NCI-H69 (cell line): Measurements from ENCODE around the gene MIA.
"Not testable (repeated sequence)": the region's sequence is repeated elsewhere in the genome, so short reads cannot be mapped to it uniquely, and the experiment has no call there.

ENCODE experiments used
- DNase-seq: peaks from one replicate; lab custom pipeline; 2025; lab: John Stamatoyannopoulos, UW

MIA gene

DNA sequence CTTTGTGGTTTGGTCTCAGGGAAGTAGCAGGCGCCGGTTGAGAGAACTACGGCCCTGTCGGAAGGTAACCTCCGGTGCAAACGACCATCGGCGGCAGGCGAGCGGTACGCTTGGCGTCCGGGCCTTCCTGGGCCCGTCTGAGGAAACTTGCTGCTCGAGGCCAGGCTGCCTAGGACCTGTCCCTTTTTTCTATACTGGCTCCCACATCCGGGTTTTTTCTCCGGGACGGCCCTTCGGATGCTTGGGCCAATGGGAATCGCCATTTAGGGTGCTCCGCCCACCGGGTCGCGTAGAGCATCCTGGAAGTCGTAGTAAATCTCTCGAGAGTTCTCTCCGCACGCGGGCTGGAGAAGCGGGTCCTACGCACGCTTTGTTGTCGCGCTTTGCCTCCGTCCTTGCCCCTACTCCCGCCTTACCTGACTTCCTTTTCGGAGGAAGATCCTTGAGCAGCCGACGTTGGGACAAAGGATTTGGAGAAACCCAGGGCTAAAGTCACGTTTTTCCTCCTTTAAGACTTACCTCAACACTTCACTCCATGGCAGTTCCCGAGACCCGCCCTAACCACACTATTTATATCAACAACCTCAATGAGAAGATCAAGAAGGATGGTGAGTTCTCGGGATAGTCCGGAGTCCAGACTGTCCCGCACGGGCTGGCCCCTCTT, 24.3 kb upstream of the MIA start, which contains the start of gene SNRPA:
SNRPA (plus strand) TSS at position 330 of the 664 bp plus-strand sequence; CDS start at position 536, 206 bp downstream.
- DNase-seq = peak; percentile 99

DNA sequence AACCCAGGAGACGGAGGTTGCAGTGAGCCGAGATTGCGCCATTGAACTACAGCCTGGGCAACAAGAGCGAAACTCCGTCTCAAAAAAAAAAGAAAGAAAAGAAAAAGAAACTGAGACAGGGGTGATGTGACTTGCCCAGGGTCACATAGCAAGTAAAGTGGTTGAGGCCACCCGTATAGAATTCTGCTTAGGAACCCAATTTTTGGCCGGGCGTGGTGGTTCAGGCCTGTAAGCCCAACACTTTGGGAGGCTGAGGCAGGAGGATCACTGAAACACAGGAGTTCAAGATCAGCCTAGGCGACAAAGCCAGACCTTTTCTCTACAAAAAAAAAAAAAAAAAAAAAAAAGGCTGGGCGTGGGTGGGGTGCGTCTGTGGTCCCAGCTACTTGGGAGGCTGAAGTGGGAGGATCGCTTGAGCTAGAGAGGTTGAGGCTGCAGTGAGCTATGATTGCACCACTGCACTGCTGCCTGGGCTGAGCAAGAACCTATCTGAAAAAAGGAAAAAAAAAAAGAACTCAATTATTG, 23.0 kb upstream of the MIA start:
- no peak for DNase-seq

DNA sequence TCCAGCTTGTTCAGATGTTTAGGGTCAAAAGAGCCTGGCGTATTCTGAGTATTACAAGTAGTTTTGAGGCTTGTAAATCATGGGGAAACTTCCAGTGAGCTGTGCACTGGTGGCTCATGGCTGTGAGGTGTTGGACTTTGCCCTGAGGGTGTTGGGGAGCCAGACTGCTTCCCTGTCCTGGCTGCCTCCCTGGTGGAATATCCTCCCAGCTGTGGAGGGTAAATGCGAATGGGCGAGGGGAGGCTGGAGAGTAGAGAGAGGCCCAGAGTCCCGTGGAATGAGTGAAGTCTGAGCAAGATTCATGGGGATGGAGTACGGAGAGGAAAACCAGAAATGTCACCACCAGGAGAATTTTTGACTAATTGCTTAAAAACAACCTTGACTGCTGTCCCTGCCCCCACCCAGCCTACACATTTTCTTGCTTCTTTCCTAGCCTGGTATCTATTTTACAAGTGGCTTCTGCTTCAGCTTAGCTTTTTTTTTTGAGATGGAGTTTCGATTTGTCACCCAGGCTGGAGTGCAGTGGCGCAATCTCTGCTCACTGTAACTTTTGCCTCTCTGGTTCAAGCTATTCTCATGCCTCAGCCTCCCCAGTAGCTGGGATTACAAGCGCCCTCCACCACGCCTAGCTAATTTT, 20.6 kb upstream of the MIA start:
- DNase-seq = no peak

- DNase-seq = no peak
Measured at GRCh38 chr19:40755248-40755624, 20.1 kb upstream of the MIA start.

DNA sequence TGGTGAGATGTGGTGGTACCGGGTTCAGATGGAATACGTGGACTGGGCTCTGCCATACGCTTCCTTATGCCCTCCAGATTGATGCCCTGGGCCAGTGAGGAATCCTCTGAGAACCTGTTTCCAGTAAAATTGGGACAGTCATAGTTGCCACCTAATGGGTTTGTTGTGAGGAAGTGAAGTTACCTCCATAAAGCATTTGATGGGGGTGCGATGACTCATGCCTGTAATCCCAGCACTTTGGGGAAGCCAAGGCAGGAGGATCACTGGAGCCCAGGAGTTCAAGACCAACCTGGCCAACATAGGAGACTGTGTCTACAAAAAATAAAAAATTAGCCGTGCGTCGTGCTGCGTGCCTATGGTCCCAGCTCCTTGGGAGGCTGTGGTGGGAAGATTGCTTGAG, 19.5 kb upstream of the MIA start:
- no peak for DNase-seq

- no peak for DNase-seq
Measured at GRCh38 chr19:40756502-40757110, 18.7 kb upstream of the MIA start.

GRCh38 chr19:40758491-40758890, 16.8 kb upstream of the MIA start:
- DNase-seq = no peak

DNA sequence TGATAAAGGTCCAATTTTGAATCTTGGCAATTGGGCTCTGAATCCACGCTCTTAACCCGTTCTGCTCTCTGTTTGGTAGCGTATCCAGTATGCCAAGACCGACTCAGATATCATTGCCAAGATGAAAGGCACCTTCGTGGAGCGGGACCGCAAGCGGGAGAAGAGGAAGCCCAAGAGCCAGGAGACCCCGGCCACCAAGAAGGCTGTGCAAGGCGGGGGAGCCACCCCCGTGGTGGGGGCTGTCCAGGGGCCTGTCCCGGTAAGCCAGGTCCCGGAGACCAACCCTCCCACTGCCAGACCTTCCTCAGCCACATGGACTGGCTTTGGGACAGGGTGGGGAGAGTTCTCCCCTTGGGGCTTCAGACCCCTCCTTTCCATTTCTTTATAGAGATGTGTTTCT, 16.0 kb upstream of the MIA start:
- no peak for DNase-seq

GRCh38 chr19:40762754-40763470, 12.4 kb upstream of the MIA start:
- no peak for DNase-seq

DNA sequence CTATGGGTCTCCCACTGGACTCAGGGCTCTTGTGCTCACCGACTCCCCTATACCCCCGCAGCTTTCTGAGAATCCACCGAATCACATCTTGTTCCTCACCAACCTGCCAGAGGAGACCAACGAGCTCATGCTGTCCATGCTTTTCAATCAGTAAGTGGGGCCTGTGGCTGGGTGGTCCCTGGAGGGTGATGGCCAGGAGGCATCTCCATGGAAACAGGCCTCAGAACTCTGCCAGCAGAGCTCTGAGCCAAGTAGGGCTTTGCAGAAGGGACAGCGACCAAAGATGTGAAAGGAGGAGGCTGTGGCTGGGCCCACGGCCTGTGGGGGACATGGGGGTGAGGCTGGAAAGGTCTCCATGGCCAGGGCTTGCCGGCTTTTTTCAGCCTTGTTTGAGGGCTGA, 11.8 kb upstream of the MIA start:
- no peak for DNase-seq

- no peak for DNase-seq
Measured at GRCh38 chr19:40763963-40764362, 11.4 kb upstream of the MIA start.

- DNase-seq = not testable (repeated sequence)
Measured at GRCh38 chr19:40766385-40766784, 8.9 kb upstream of the MIA start.

DNA sequence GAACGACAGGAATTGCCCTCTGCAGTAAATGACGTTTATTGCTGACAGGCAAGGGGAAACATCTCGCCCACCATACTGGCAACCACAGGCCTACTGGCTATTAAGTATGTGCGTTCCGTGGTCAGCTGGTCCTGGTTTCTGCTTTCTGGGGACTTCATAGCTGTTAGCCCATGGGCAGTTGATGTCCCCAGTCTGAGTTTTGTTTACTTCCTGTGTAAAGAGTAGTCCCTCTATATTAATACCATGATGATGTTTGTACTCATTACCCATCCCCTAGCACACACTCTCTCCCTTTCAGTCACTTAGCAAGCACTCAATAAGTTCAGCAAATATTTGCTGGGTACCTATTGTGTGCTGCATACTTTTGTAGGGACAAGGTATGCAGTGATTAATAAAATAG, 6.5 kb upstream of the MIA start:
- DNase-seq = no peak

- peak; percentile 59 for DNase-seq
Measured at GRCh38 chr19:40771101-40771862, 4.0 kb upstream of the MIA start.

DNA sequence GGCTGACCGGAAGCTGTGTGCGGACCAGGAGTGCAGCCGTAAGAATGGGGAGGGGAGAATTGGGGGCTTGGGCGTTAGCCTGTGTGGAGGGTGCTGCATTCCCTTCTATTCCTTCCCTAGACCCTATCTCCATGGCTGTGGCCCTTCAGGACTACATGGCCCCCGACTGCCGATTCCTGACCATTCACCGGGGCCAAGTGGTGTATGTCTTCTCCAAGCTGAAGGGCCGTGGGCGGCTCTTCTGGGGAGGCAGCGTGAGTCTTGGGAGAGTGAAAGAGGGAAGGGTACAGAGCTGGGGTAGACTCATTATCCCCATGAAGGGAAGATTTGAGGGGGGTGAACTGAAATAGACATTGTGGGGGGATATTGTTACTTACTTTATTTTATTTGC, 306 bp downstream of the MIA start:
- no peak for DNase-seq

GRCh38 chr19:40776364-40776763, 1.0 kb downstream of the MIA start:
- no peak for DNase-seq

- peak; percentile 96 for DNase-seq
Measured at GRCh38 chr19:40776932-40777644, 1.8 kb downstream of the MIA start.

- DNase-seq = no peak
Measured at GRCh38 chr19:40777645-40777936, 2.3 kb downstream of the MIA start.

GRCh38 chr19:40777937-40778705, 2.8 kb downstream of the MIA start, which contains the start of gene RAB4B:
RAB4B (plus strand) TSS chr19:40778247; CDS start chr19:40778376, 129 bp downstream.
- peak; percentile 100 for DNase-seq

DNA sequence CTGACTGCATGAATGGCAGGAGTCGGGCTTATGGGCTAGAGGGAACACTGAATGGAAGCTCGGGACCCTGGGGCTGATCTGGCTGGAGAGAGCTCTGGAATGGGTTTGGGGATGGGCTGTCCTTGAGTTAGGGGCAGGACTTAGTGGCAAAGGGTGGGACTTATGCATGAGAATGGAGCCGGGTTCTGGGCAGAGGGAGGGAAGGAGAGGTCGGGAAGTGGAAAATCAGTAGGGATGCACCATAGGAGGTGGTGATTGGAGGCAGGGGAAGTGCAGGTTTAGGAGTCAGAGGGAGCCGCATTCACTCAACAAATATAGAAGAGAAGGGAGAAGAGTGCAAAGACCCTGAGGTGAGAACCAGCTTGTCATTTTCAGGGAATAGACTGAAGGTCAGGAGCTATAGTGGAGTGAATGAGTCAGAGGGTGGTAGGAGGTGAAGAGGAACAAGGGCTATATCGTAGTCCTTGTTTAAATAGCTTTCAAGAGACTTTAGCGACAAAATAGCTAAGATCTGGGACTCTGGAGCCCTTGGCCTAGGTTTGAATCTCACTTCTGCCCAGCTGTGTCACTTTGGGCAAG, 3.5 kb downstream of the MIA start:
- DNase-seq = no peak
